Activated effector memory CD4-positive, alpha-beta T cell treated with Interleukin-2 at 50 U/mL for 16 hours (primary cell): ENCODE data around the gene SPDL1.

Source experiments
- DNase-seq: peaks from one replicate; pipeline ENCODE4 v3.0.0-alpha.2; 2020

The SPDL1 gene, protein sequence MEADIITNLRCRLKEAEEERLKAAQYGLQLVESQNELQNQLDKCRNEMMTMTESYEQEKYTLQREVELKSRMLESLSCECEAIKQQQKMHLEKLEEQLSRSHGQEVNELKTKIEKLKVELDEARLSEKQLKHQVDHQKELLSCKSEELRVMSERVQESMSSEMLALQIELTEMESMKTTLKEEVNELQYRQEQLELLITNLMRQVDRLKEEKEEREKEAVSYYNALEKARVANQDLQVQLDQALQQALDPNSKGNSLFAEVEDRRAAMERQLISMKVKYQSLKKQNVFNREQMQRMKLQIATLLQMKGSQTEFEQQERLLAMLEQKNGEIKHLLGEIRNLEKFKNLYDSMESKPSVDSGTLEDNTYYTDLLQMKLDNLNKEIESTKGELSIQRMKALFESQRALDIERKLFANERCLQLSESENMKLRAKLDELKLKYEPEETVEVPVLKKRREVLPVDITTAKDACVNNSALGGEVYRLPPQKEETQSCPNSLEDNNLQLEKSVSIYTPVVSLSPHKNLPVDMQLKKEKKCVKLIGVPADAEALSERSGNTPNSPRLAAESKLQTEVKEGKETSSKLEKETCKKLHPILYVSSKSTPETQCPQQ

DNA sequence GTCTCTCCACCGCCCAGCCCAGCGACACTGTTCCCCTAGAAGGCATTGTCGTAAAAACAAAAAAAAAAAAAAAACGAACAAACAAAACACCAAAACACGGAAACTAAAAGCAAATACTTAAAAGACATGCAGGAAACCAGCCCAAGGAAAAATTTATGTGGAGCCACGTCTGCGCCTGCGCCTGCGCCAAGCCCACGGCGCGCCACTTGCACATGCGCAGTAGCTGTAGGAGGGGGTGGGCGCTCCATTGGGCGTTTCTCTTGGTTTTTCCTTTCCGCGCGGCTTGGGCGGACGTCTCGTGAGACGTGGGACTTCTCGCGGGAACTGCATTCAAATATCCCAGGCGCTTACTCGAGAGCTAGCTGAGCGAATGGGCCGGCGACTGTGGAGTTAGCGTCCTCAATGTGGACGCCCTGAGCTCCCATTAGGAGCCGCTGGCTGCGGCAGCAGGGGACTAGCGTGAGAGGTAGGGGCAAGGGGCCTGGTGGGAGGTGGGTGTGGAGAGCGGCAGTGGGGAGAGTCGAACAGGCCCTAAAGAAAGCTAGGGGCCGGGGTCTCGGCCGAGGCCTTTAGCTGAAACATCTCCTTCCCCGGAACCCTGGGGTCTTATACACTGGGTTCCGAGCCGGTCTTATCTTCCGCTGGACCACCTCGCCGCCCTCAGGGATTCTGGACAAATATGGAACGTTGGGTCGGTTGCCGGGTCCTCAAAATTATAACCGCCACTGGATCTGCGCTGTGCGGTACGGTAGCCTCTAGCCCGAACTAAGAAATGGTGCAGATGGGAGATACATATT, at the start of gene SPDL1:
Gene SPDL1, plus strand, starts transcription at position 350 of the 797 bp plus-strand sequence. CDS start 4,644 bp downstream, outside the sequence.
- peak; percentile 90 for DNase-seq

- DNase-seq, result no peak
These were observed 49.2 kb upstream of the SPDL1 start for GRCh38 chr5:169534311-169534880.

DNA sequence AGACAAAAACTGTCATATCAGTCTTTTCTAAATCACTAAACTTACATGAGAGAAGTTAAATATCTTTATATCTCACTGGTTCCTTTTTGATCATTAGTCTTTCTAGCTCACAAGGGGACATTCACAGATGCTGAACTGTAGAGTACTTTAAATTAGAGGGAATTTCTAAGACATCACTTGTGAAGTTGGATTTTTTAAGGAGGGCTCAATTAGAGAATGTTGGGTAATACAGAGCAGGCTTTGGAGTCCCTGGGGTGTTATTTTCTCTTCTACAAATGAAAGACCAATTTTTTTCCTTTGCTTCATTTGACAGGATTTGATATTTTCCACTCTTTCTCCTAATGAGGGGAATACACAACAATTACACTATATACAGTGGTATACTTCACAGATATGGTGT, 48.6 kb upstream of the SPDL1 start:
- DNase-seq, result no peak

DNA sequence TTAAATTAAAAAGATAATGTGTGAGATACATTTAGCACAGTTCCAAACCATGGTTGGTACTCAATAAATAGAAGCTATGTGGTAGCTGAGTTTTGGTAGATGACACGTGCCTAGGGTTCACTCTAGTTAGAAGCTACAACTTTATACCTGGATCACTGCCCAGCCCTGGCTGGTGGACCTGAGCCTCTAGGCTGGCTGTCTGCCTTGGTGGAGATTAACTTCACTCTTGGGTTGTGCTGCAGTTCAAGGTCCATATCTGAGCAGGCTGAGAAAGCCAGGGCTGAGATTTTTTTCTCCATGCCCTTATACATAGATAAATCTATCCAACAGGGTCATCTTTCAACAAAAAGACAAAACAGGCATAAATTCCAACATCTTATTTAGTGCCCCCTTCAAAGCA, 44.6 kb upstream of the SPDL1 start:
- no peak for DNase-seq

DNA sequence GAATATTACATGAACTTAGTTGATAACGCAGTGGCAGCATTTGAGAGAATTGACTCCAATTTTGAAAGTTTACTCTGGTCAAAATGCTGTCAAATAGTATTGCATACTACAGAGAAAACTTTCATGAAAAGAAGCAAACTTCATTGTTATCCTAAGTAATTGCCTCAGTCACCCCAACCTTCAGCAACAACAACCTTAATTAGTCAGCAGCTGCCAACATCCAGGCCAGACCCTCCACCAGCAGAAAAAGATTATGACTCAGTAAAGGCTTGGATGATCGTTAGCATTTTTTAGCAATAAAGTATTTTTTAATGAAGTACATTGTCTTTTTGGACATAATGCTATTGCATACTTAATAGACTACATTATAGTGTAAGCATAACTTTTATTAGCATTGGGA, 40.8 kb upstream of the SPDL1 start:
- no peak for DNase-seq

- DNase-seq, result no peak
These were observed 39.2 kb upstream of the SPDL1 start for GRCh38 chr5:169544264-169544950.

- no peak for DNase-seq
These were observed 37.8 kb upstream of the SPDL1 start for GRCh38 chr5:169545762-169546161.

GRCh38 chr5:169546346-169546745, 37.2 kb upstream of the SPDL1 start:
- no peak for DNase-seq

DNA sequence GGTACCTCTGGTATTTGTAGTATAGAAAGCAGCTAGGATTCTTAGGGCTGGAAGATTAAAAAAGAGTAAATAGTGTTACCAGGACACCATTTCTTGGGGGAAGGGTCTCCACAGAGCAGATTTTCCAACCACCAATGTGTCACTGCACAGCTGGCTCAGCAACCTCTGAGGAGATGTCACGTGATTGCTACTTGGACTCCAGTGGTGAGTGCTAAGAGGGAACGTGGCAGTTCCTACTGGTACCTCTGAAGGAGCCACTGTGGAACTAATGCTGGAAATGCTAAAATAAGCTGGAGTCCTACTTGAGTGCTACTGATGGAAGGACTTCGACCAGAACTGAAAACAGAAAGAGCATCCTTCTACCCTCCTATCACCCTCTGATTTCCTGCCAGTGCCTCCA, 36.1 kb upstream of the SPDL1 start:
- DNase-seq, result no peak

GRCh38 chr5:169548315-169548714, 35.3 kb upstream of the SPDL1 start:
- no peak for DNase-seq

GRCh38 chr5:169549453-169550100, 34.0 kb upstream of the SPDL1 start:
- no peak for DNase-seq

DNA sequence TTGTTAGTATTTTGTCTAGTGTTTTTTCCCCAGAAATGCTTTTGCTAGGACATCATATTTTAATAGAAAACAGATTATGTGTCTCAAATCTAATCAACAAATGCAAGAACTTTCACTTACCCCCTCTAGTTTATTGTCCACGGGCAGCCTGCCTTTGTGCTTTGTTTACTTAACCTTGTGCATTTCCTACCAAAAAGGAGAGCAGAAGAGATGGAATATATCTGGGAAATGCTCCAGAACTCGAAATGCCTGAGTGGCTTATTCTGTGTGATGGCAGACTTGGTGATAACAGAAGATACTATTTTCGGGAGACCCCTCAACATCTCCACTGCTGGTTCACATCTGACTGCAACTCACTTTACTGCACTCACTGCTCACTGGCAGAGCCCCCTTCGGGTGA, 33.3 kb upstream of the SPDL1 start:
- DNase-seq, result no peak

DNA sequence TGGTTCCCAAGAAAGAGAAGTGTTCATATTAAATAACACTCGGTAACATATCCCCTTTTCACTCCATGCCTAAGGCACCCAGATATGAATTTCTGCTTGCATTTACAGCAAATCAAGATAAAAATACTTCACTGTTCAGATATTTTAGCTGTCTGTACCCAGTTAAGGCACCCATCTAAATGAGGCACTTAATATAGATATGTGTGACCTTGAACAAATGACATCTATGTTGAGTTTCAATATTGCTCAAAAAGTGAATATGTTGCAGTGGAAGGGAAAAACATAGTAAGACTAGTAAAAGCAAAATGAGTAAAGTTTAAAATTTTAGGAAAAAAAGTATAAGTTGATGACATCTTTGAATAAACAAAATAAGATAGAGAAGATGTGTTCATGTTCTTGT, 32.4 kb upstream of the SPDL1 start:
- DNase-seq, result no peak

DNA sequence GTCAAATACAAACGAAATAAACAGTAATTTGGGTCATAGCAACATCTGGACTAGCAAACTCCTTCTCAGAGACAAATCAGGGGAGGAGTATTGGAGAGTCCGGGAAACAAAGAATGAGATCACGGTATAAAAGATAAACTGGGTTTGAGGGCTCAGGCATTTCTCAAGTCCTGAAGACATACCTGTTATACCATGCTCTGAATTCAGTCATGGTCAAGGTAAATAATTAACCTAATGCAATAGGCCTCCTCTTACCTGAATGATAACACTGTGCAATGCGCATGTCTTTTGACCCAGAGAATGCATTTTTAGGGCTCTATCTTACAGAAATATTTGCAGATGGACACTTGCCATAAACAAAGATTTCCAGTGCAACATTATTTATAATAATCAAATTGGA, 31.9 kb upstream of the SPDL1 start:
- DNase-seq, result no peak

- DNase-seq, result no peak
These were observed 29.3 kb upstream of the SPDL1 start for GRCh38 chr5:169554251-169554650.

DNA sequence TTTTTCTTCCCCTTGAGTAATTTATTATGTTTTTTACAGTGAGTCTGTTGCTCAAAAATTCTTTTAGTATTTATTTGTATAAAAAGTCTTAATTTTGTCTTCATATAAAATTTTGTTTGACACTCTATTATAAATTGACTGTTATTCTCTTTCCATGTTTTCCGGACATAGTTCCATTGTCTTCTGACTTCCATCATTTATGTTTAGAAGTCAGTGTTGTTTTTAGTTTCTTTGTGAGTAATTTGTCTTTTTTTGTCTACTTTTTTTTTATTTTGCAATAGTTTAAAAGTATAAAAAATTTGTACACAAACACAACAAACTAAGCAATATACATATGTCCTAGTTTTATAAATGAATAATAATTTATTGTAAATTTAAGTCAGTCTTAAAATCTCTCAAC, 25.7 kb upstream of the SPDL1 start:
- no peak for DNase-seq

DNA sequence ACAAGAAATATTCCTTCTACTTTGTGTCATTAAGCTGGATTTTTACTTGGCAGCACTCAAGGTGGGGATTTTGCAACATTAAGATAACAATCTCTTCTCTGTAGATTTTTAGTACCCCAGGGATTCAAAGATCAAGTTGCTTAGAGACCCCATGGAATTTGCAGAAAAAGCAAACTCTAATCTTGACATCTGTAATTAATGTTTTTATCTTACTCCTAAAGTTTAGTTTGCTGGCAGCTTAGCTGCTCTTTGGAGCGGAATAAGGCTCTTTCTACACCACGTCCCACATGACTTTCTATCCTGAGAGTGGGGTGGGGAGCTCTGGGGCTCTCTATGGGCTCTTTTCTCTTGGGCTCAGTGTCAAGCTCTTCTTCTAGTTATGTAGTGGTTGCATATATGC, 21.7 kb upstream of the SPDL1 start:
- no peak for DNase-seq

GRCh38 chr5:169563369-169563768, 20.2 kb upstream of the SPDL1 start:
- no peak for DNase-seq

DNA sequence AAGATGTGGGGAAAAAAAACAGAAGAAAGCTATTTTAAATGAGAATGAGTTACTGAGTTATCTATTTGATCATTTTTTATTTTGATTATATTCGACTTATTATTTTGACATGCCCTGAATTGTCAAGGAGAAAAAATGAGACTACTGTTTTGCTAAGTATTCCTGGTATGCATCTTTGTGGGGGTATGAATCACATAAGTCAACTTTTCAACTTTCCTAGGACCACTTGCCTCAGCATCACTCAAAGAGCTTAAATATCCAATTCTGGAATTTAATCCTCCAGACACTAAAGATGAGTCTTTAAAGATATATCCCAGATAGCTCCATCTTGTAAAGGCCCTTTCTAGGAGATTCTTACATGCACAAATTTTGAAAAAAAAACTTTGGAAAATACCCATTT, 17.4 kb upstream of the SPDL1 start:
- no peak for DNase-seq

GRCh38 chr5:169567079-169567478, 16.5 kb upstream of the SPDL1 start:
- DNase-seq, result no peak

- DNase-seq, result no peak
These were observed 14.1 kb upstream of the SPDL1 start for GRCh38 chr5:169569513-169569912.

DNA sequence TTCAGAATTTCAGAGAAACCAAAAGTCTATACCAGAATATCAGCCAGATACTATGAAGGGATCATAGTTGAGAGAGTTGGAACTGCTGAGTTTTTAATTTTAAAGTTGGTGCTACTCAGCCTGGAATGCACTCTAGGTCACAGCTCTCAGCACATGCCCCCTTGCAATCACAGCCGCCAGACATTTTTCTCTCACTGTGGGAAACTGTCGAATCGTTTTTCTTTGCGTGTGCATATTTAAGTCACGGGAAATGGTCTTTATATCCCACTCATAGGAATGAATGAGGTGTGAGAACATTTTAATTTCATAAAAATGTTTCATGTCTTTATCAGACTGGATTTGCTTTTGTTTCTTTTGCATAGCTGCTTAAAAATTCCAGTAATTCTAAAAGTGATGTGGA, 12.2 kb upstream of the SPDL1 start:
- DNase-seq, result no peak
